ENCODE data around the gene COBL. TPM values are rescaled to one million over a fixed set of nuclear protein-coding genes. Genes with fewer than 3 reads are reported as not detected.

The COBL gene
- total and polyA plus RNA-seq, 2 donors (not counting 3 experiments of a cell fraction or from before 2014, with no cell fraction given), result 0.11 TPM; not detected in 1

DNA sequence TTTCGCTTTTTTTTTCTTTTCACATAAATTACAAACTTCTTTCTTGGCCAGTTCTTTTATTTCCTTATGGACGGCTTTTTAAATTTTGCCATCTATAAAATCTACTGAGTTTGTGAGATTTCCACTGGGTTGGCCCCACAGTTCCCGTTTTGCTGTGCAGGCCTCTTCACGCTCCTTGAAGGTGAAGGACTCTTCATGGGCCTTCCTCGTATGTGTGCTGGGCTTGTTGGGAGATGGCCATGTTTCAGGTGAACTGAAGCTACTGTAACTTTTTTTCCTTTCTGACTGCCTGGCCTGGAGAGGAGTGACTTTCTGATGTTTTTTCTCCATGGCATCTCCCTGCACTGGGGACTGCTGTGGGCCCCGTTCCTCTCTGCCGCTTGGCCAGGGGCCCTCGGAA is 262.4 kb downstream of the COBL start:
- Histone ChIP-seq H3K79me2 (ENCODE audit: control insufficient read depth, insufficient read depth, low read length) (no peaks in the 10 kb centered on the region), H3K4me2 (ENCODE audit: insufficient read depth, low read length) (no peak overlapping the region), H3K4me1 (ENCODE audit: control insufficient read depth, extremely low read depth, insufficient read depth, low read length) (no peaks in the 10 kb centered on the region), H2AFZ (ENCODE audit: low read depth, low read length) (no peak overlapping the region), H3K27me3 (ENCODE audit: control insufficient read depth in 2 of 2, insufficient read depth in 2 of 2, low read length in 2 of 2) (peaks cover 9 to 13% of the 10 kb centered on the region in 2 experiments), H3K9me3 (replicated peaks; ENCODE audit: control insufficient read depth, insufficient read depth, low read length) (no peaks in the 10 kb centered on the region), H3K27ac (ENCODE audit: insufficient read depth, low read depth, low read length) (no peak overlapping the region), H3K9ac (replicated peaks; ENCODE audit: extremely low read depth, insufficient read depth, low read length) (no peak overlapping the region), H3K36me3 (ENCODE audit: control insufficient read depth in 2 of 2, extremely low read depth in 1 of 2, insufficient read depth in 2 of 2, low read length in 2 of 2) (no peaks in the 10 kb centered on the region), H3K4me3 (replicated peaks in 1 of 3; ENCODE audit: insufficient read depth in 1 of 3, low read depth in 1 of 3, low read length in 3 of 3) (no peak overlapping the region), H4K20me1 (replicated peaks; ENCODE audit: control insufficient read depth, extremely low read depth, insufficient read depth, low read length) (no peaks in the 10 kb centered on the region), H3K9me1 (replicated peaks; ENCODE audit: control insufficient read depth, extremely low read depth, insufficient read depth, low read length) (no peaks in the 10 kb centered on the region)
- no peak for DNase-seq (ENCODE audit: low read depth, low spot score)
- no peak for FAIRE-seq
- ChIA-PET POLR2A (no interaction called here), CTCF (no interaction called here)
- intact Hi-C loops (cut with micrococcal nuclease) (no loop called here), dilution Hi-C loops (cut with MboI; ENCODE audit: extremely low pct_ligation_motif_present, low sequenced_read_pairs) (no loop called here)
- TF ChIP-seq, protein P1, sequence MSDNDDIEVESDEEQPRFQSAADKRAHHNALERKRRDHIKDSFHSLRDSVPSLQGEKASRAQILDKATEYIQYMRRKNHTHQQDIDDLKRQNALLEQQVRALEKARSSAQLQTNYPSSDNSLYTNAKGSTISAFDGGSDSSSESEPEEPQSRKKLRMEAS (IDR thresholded peaks at IDR 0.05; ENCODE audit: insufficient read depth, insufficient read length), result no peak
- TF ChIP-seq EZH2 (IDR thresholded peaks at IDR 0.05; ENCODE audit: borderline replicate concordance, low read depth, low read length, severe bottlenecking), result no peak
- no peak for TF ChIP-seq POLR2A (IDR thresholded peaks at IDR 0.05; ENCODE audit: low read depth, low read length)
- TF ChIP-seq, protein P2, sequence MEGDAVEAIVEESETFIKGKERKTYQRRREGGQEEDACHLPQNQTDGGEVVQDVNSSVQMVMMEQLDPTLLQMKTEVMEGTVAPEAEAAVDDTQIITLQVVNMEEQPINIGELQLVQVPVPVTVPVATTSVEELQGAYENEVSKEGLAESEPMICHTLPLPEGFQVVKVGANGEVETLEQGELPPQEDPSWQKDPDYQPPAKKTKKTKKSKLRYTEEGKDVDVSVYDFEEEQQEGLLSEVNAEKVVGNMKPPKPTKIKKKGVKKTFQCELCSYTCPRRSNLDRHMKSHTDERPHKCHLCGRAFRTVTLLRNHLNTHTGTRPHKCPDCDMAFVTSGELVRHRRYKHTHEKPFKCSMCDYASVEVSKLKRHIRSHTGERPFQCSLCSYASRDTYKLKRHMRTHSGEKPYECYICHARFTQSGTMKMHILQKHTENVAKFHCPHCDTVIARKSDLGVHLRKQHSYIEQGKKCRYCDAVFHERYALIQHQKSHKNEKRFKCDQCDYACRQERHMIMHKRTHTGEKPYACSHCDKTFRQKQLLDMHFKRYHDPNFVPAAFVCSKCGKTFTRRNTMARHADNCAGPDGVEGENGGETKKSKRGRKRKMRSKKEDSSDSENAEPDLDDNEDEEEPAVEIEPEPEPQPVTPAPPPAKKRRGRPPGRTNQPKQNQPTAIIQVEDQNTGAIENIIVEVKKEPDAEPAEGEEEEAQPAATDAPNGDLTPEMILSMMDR (IDR thresholded peaks at IDR 0.05; ENCODE audit: extremely low read depth in 1 of 2, insufficient read depth in 1 of 2, low read depth in 1 of 2, low read length in 2 of 2), result no peak
- TF ChIP-seq JUN (IDR thresholded peaks at IDR 0.05; ENCODE audit: borderline replicate concordance, insufficient read depth, insufficient read length, low read depth), result no peak
- TF ChIP-seq GATA2 (IDR thresholded peaks at IDR 0.05; ENCODE audit: insufficient read depth, insufficient read length, low read depth, low read length), result no peak
- TF ChIP-seq POLR2AphosphoS5 (IDR thresholded peaks at IDR 0.05; ENCODE audit: insufficient read depth, low read depth, low read length), result no peak
- BruUV-seq (replicated peaks), result no TSS peak
